GM20000 (cell line): Measurements from ENCODE around the gene OXNAD1.
"Not testable (repeated sequence)": the region's sequence is repeated elsewhere in the genome, so short reads cannot be mapped to it uniquely, and the experiment has no call there.

Source experiments
- DNase-seq: peaks from one replicate; pipeline ENCODE4 v3.0.0; 2012; ENCODE audit warnings: low spot score
- CTCF ChIP-seq: IDR thresholded peaks from 2 replicates; pipeline ENCODE4 v1.5.1; 2012; ENCODE audit warnings: mild to moderate bottlenecking, control low read depth; ENCODE audit errors: extremely low read depth, missing control alignments

The OXNAD1 gene

GRCh38 chr3:16303037-16303575, 38.1 kb downstream of the OXNAD1 start:
- no peak for DNase-seq
- no peak for TF ChIP-seq CTCF

- DNase-seq, result no peak
- TF ChIP-seq CTCF, result no peak
Measured at GRCh38 chr3:16304061-16305010, 39.3 kb downstream of the OXNAD1 start.

GRCh38 chr3:16305111-16305541, 40.1 kb downstream of the OXNAD1 start:
- no peak for TF ChIP-seq CTCF
- DNase-seq, result no peak

- DNase-seq, result no peak
- TF ChIP-seq CTCF, result no peak
Measured at GRCh38 chr3:16307832-16308531, 43.0 kb downstream of the OXNAD1 start.

- no peak for DNase-seq
- no peak for TF ChIP-seq CTCF
Measured at GRCh38 chr3:16308727-16309126, 43.7 kb downstream of the OXNAD1 start.

GRCh38 chr3:16309558-16309957, 44.5 kb downstream of the OXNAD1 start:
- peak; percentile 43 for DNase-seq
- TF ChIP-seq CTCF, result no peak

- DNase-seq, result not testable (repeated sequence)
Measured at GRCh38 chr3:16310486-16310885, 45.5 kb downstream of the OXNAD1 start.
